NCI-H2196 (cell line): Measurements from ENCODE around the gene AK9.
"Not testable (repeated sequence)": the region's sequence is repeated elsewhere in the genome, so short reads cannot be mapped to it uniquely, and the experiment has no call there.

Experiments
- DNase-seq: peaks from one replicate; lab custom pipeline; 2025; ENCODE audit not compliant: unreplicated experiment; lab: John Stamatoyannopoulos, UW

The AK9 gene

GRCh38 chr6:109696355-109696754 lies 5.4 kb upstream of the AK9 start:
- no peak for DNase-seq

GRCh38 chr6:109695468-109695867 lies 4.5 kb upstream of the AK9 start:
- DNase-seq = peak; percentile 14

GRCh38 chr6:109693111-109693510 lies 2.1 kb upstream of the AK9 start:
- no peak for DNase-seq

GRCh38 chr6:109690373-109690736 lies 647 bp downstream of the AK9 start:
- DNase-seq = peak; percentile 72

GRCh38 chr6:109687271-109687761 lies 3.7 kb downstream of the AK9 start:
- no peak for DNase-seq

GRCh38 chr6:109686566-109687265 lies 4.3 kb downstream of the AK9 start:
- no peak for DNase-seq

- not testable (repeated sequence) for DNase-seq
Measured at GRCh38 chr6:109678661-109679505, 12.1 kb downstream of the AK9 start.

- no peak for DNase-seq
Measured at GRCh38 chr6:109678240-109678639, 12.8 kb downstream of the AK9 start.

GRCh38 chr6:109676724-109677123 lies 14.3 kb downstream of the AK9 start:
- no peak for DNase-seq

GRCh38 chr6:109672839-109673238 lies 18.2 kb downstream of the AK9 start:
- no peak for DNase-seq

GRCh38 chr6:109672175-109672574 lies 18.8 kb downstream of the AK9 start:
- no peak for DNase-seq

GRCh38 chr6:109671733-109672132 lies 19.3 kb downstream of the AK9 start:
- DNase-seq = no peak

GRCh38 chr6:109669811-109670210 lies 21.2 kb downstream of the AK9 start:
- DNase-seq = no peak

- DNase-seq = no peak
Measured at GRCh38 chr6:109662192-109662591, 28.8 kb downstream of the AK9 start.

- DNase-seq = no peak
Measured at GRCh38 chr6:109660526-109661320, 30.3 kb downstream of the AK9 start.

GRCh38 chr6:109655761-109656262 lies 35.2 kb downstream of the AK9 start:
- no peak for DNase-seq

GRCh38 chr6:109653264-109653663 lies 37.7 kb downstream of the AK9 start:
- DNase-seq = no peak

GRCh38 chr6:109644131-109644530 lies 46.9 kb downstream of the AK9 start:
- DNase-seq = no peak

GRCh38 chr6:109632405-109632804 lies 58.6 kb downstream of the AK9 start:
- DNase-seq = no peak

GRCh38 chr6:109631403-109631802 lies 59.6 kb downstream of the AK9 start:
- no peak for DNase-seq
